Neural progenitor cell (in vitro differentiated cells): ENCODE measurements around the gene ZNF253. TPM values are rescaled to one million over a fixed set of nuclear protein-coding genes. Genes with fewer than 3 reads are reported as not detected.

ENCODE experiments used
- DNase-seq: peaks from one replicate; pipeline ENCODE4 v3.0.0-alpha.2; 2016; ENCODE audit warnings: low spot score
- H2AFZ ChIP-seq: fragments of 200-600 bp; sonication (generic); replicated peaks from 2 replicates; pipeline ENCODE4 v1.6.1; 2016; ENCODE audit warnings: antibody characterized with exemption
- H3F3A ChIP-seq: fragments of 200-600 bp; sonication (generic); 2 replicates; pipeline ENCODE4 v1.6.1; 2016; ENCODE audit warnings: antibody characterized with exemption, low read depth
- H3K27ac ChIP-seq: fragments of 200-600 bp; sonication (generic); 2 replicates; pipeline ENCODE4 v1.5.1; 2016; ENCODE audit warnings: mild to moderate bottlenecking
- H3K27me3 ChIP-seq: fragments of 200-600 bp; sonication (generic); 2 replicates; pipeline ENCODE4 v1.6.1; 2016; ENCODE audit warnings: mild to moderate bottlenecking, moderate library complexity
- H3K36me3 ChIP-seq: fragments of 200-600 bp; sonication (generic); 2 replicates; pipeline ENCODE4 v1.5.1; 2016
- H3K4me1 ChIP-seq: fragments of 200-600 bp; sonication (generic); 2 replicates; pipeline ENCODE4 v1.6.1; 2016; ENCODE audit warnings: mixed run types
- H3K4me2 ChIP-seq: fragments of 200-600 bp; sonication (generic); 2 replicates; pipeline ENCODE4 v1.6.1; 2016
- H3K4me3 ChIP-seq: fragments of 200-600 bp; sonication (generic); 2 replicates; pipeline ENCODE4 v1.5.1; 2016
- H3K79me2 ChIP-seq: fragments of 200-600 bp; sonication (generic); 2 replicates; pipeline ENCODE4 v1.6.1; 2016; ENCODE audit warnings: low read depth
- H3K9ac ChIP-seq: fragments of 200-600 bp; sonication (generic); 2 replicates; pipeline ENCODE4 v1.6.1; 2016
- H3K9me3 ChIP-seq: fragments of 200-600 bp; sonication (generic); 2 replicates; pipeline ENCODE4 v1.5.1; 2016; ENCODE audit warnings: low read depth
- H4K20me1 ChIP-seq: fragments of 200-600 bp; sonication (generic); 2 replicates; pipeline ENCODE4 v1.6.1; 2016; ENCODE audit warnings: low read depth
- H3K27ac Mint-ChIP-seq: 3 replicates; pipeline ENCODE4 v1.8.0; 2021; ENCODE audit warnings: mixed read lengths
- H3K27me3 Mint-ChIP-seq: 2 replicates; pipeline ENCODE4 v1.8.0; 2022; ENCODE audit warnings: low read depth, mild to moderate bottlenecking, inconsistent platforms, moderate library complexity, mixed read lengths; ENCODE audit not compliant: insufficient read depth
- H3K36me3 Mint-ChIP-seq: 3 replicates; pipeline ENCODE4 v1.8.0; 2021; ENCODE audit warnings: mixed read lengths
- H3K4me1 Mint-ChIP-seq: 3 replicates; pipeline ENCODE4 v1.8.0; 2021; ENCODE audit warnings: mixed read lengths
- H3K4me3 Mint-ChIP-seq: 3 replicates; pipeline ENCODE4 v1.8.0; 2021; ENCODE audit warnings: mild to moderate bottlenecking, moderate library complexity, mixed read lengths
- H3K9me3 Mint-ChIP-seq: 3 replicates; pipeline ENCODE4 v1.8.0; 2020; ENCODE audit warnings: mixed read lengths
- EZH2 ChIP-seq: fragments of 200-600 bp; sonication (generic); IDR thresholded peaks from 2 replicates; pipeline ENCODE4 v1.6.1; 2017; ENCODE audit warnings: antibody characterized with exemption, mild to moderate bottlenecking, moderate library complexity
- EZH2phosphoT487 ChIP-seq: fragments of 200-600 bp; sonication (generic); IDR thresholded peaks from 2 replicates; pipeline ENCODE4 v1.6.1; 2017; ENCODE audit warnings: antibody characterized with exemption
- total RNA-seq: library from RNA; depleted of rRNA; stranded (reverse); fragments of >200 nt; gene quantifications from 2 replicates; pipeline ENCODE4 v1.2.3, GENCODE V29; 2015; ENCODE audit warnings: low replicate concordance
- TF ChIP-seq, protein P1 (sequence below): fragments of 200-600 bp; sonication (generic); IDR thresholded peaks from 2 replicates; pipeline ENCODE4 v1.5.1; 2017; ENCODE audit warnings: antibody characterized with exemption, mild to moderate bottlenecking

The ZNF253 gene
- total RNA-seq, 1 donor from 2014 or later = 79.2 TPM

DNA sequence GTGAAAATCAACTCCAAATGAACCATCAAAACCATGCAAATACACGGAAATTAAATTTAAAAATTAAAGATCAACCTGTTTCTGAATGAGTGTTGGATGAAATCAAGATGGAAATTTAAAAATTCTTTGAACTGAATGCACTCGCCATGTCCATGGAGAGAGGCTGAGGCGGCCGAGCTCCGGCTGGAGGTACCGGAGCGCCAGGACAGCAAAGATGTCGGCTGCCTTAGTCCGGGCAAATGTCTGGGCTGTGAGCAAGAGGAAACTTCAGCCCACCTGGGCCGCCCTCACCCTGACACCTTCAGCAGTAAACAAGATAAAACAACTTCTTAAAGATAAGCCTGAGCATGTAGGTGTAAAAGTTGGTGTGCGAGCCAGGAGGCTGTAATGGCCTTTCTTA, 38.8 kb upstream of the ZNF253 start:
- H3K79me2 ChIP-seq = no peaks in the 10 kb centered on the region
- Mint-ChIP-seq H3K27ac (no peak overlapping the region), H3K4me1 (no peaks in the 10 kb centered on the region), H3K36me3 (no peaks in the 10 kb centered on the region), H3K4me3 (no peak overlapping the region), H3K27me3 (peaks cover 2% of the 10 kb centered on the region), H3K9me3 (peaks cover 79% of the 10 kb centered on the region)
- no peaks in the 10 kb centered on the region for H3K36me3 ChIP-seq
- H3K9me3 ChIP-seq = peaks cover 13% of the 10 kb centered on the region
- no peak overlapping the region for H3K4me3 ChIP-seq
- DNase-seq = no peak
- H3K27ac ChIP-seq = no peak overlapping the region
- no peaks in the 10 kb centered on the region for H3K27me3 ChIP-seq
- H4K20me1 ChIP-seq = no peaks in the 10 kb centered on the region
- TF ChIP-seq, protein P1, sequence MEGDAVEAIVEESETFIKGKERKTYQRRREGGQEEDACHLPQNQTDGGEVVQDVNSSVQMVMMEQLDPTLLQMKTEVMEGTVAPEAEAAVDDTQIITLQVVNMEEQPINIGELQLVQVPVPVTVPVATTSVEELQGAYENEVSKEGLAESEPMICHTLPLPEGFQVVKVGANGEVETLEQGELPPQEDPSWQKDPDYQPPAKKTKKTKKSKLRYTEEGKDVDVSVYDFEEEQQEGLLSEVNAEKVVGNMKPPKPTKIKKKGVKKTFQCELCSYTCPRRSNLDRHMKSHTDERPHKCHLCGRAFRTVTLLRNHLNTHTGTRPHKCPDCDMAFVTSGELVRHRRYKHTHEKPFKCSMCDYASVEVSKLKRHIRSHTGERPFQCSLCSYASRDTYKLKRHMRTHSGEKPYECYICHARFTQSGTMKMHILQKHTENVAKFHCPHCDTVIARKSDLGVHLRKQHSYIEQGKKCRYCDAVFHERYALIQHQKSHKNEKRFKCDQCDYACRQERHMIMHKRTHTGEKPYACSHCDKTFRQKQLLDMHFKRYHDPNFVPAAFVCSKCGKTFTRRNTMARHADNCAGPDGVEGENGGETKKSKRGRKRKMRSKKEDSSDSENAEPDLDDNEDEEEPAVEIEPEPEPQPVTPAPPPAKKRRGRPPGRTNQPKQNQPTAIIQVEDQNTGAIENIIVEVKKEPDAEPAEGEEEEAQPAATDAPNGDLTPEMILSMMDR = no peak
- TF ChIP-seq EZH2 = no peak
- TF ChIP-seq EZH2phosphoT487 = no peak
- H3K9ac ChIP-seq = no peak overlapping the region
- no peaks in the 10 kb centered on the region for H3F3A ChIP-seq
- H3K4me2 ChIP-seq = no peak overlapping the region
- no peaks in the 10 kb centered on the region for H3K4me1 ChIP-seq
- H2AFZ ChIP-seq = no peak overlapping the region

DNA sequence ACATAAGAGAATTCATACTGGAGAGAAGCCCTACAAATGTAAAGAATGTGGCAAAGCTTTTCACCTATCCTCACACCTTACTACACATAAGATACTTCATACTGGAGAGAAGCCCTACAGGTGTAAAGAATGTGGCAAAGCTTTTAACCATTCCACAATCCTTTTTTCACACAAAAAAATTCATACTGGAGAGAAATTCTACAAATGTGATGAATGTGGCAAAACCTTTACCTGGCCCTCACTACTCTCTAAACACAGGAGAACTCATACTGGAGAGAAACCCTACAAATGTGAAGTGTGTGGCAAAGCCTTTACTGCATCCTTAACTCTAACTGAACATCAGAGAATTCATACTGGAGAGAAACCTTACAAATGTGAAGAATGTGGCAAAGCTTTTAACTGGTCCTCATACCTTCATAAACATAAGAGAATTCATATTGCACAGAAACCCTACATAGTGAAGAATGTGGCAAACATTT, 30.1 kb upstream of the ZNF253 start:
- Mint-ChIP-seq H3K27me3 (no peaks in the 10 kb centered on the region), H3K27ac (no peak overlapping the region), H3K36me3 (no peaks in the 10 kb centered on the region), H3K4me1 (no peaks in the 10 kb centered on the region), H3K4me3 (no peak overlapping the region), H3K9me3 (peaks cover 54% of the 10 kb centered on the region)
- no peaks in the 10 kb centered on the region for H4K20me1 ChIP-seq
- no peaks in the 10 kb centered on the region for H3K79me2 ChIP-seq
- H2AFZ ChIP-seq = no peak overlapping the region
- H3K27ac ChIP-seq = no peak overlapping the region
- TF ChIP-seq, protein P1 = no peak
- TF ChIP-seq EZH2 = no peak
- no peak for TF ChIP-seq EZH2phosphoT487
- no peaks in the 10 kb centered on the region for H3F3A ChIP-seq
- H3K9ac ChIP-seq = no peak overlapping the region
- H3K9me3 ChIP-seq = peaks cover 39% of the 10 kb centered on the region
- H3K4me1 ChIP-seq = no peaks in the 10 kb centered on the region
- DNase-seq = no peak
- H3K36me3 ChIP-seq = peaks cover 3% of the 10 kb centered on the region
- no peak overlapping the region for H3K4me2 ChIP-seq
- H3K27me3 ChIP-seq = no peaks in the 10 kb centered on the region
- H3K4me3 ChIP-seq = no peak overlapping the region

DNA sequence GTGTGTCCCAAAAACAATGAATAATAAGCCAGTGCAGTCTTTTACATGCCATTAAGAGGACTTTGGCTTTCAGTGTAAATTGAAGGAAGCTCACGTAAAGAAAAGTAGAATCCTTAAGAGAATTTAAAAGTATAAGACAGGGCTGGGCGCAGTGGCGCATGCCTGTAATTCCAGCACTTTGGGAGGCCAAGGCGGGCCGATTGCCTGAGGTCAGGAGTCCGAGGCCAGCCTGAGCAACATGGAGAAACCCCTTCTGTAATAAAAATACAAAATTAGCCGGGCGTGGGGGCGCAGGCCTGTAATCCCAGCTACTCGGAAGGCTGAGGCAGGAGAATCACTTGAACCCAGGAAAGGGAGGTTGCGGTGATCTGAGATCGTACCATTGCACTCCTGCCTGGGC, 17.9 kb upstream of the ZNF253 start:
- H3K36me3 ChIP-seq = no peaks in the 10 kb centered on the region
- H3K27me3 ChIP-seq = no peaks in the 10 kb centered on the region
- H3K27ac ChIP-seq = no peak overlapping the region
- H3K4me2 ChIP-seq = no peak overlapping the region
- H3K4me1 Mint-ChIP-seq = no peaks in the 10 kb centered on the region
- no peak overlapping the region for H3K4me3 Mint-ChIP-seq
- no peak overlapping the region for H3K9ac ChIP-seq
- no peak overlapping the region for H3K27ac Mint-ChIP-seq
- no peak overlapping the region for H3K4me3 ChIP-seq
- no peaks in the 10 kb centered on the region for H3F3A ChIP-seq
- H3K4me1 ChIP-seq = no peaks in the 10 kb centered on the region
- peaks cover 34% of the 10 kb centered on the region for H3K9me3 Mint-ChIP-seq
- no peaks in the 10 kb centered on the region for H3K27me3 Mint-ChIP-seq
- DNase-seq = no peak
- H3K36me3 Mint-ChIP-seq = no peaks in the 10 kb centered on the region
- TF ChIP-seq, protein P1 = no peak
- TF ChIP-seq EZH2 = no peak
- TF ChIP-seq EZH2phosphoT487 = no peak
- H2AFZ ChIP-seq = no peak overlapping the region
- H4K20me1 ChIP-seq = no peaks in the 10 kb centered on the region
- H3K79me2 ChIP-seq = no peaks in the 10 kb centered on the region
- H3K9me3 ChIP-seq = peaks cover 14% of the 10 kb centered on the region
